ENCODE data around the gene HDDC3. TPM values are rescaled to one million over a fixed set of nuclear protein-coding genes. Genes with fewer than 3 reads are reported as not detected.

HDDC3 gene
- total and polyA plus RNA-seq, 9 of the 15 experiments (the other 6 are each of a cell fraction or from before 2014, with no cell fraction given), result 14.9 to 55.8 (median 36.9) TPM

GRCh38 chr15:90955624-90956273 lies 23.4 kb upstream of the HDDC3 start (continued):
- TF ChIP-seq SRSF9 (IDR thresholded peaks at IDR 0.05; ENCODE audit: borderline replicate concordance, low read depth, low read length) (no peak), MAFK (IDR thresholded peaks at IDR 0.05; ENCODE audit: low read length) (no peak), NFRKB (IDR thresholded peaks at IDR 0.05; ENCODE audit: low read depth) (no peak; the same call in 1 of the 2 replicates), EGR1 (conservative IDR thresholded peaks at IDR 0.05) (no peak), KDM4B (IDR thresholded peaks at IDR 0.05; ENCODE audit: borderline replicate concordance in 2 of 2, low read depth in 1 of 2) (no peak), ZFX (CRISPR knock-in tag; IDR thresholded peaks at IDR 0.05) (no peak), BRF2 (IDR thresholded peaks at IDR 0.05; ENCODE audit: borderline replicate concordance, insufficient read depth, insufficient read length) (no peak), CEBPB (tag; IDR thresholded peaks at IDR 0.05) (no peak), ZNF785 (CRISPR knock-in tag; IDR thresholded peaks at IDR 0.05) (no peak), AFF1 (IDR thresholded peaks at IDR 0.05; ENCODE audit: low read depth in 1 of 2, partially characterized antibody in 2 of 2) (peak in 1 of 2 experiments; percentile 39), ZNF639 (CRISPR knock-in tag; conservative IDR thresholded peaks at IDR 0.05 in 1 of 2, IDR thresholded peaks at IDR 0.05 in 1 of 2) (0 out of 4 replicates have a peak, but pooled peaks of 1 of the 2 experiments have one; percentile 3), SMAD1 (IDR thresholded peaks at IDR 0.05; ENCODE audit: low read depth, low read length, partially characterized antibody) (no peak), CHD2 (IDR thresholded peaks at IDR 0.05; ENCODE audit: low read depth, low read length) (no peak), SIN3A (IDR thresholded peaks at IDR 0.05; ENCODE audit: borderline replicate concordance in 2 of 2, control insufficient read depth in 1 of 2, low read depth in 2 of 2, low read length in 2 of 2) (0 out of 4 replicates have a peak, but pooled peaks of 1 of the 2 experiments have one; percentile 15), HDGF (IDR thresholded peaks at IDR 0.05) (no peak), ILF3 (IDR thresholded peaks at IDR 0.05; ENCODE audit: borderline replicate concordance) (no peak), ELF2 (CRISPR knock-in tag; IDR thresholded peaks at IDR 0.05) (no peak), NR3C1 (CRISPR knock-in tag; IDR thresholded peaks at IDR 0.05) (no peak), ILK (tag; IDR thresholded peaks at IDR 0.05; ENCODE audit: borderline replicate concordance, low read depth) (no peak), PHF20 (IDR thresholded peaks at IDR 0.05; ENCODE audit: partially characterized antibody) (no peak), ZNF75A (CRISPR knock-in tag; IDR thresholded peaks at IDR 0.05) (no peak), XRCC4 (IDR thresholded peaks at IDR 0.05; ENCODE audit: extremely low read depth, insufficient read depth, insufficient read length) (no peak), ZNF408 (CRISPR knock-in tag; IDR thresholded peaks at IDR 0.05; ENCODE audit: low read depth) (no peak)
